HUDEP-2 (cell line): Measurements from ENCODE around the gene STK31.
"Not testable (repeated sequence)": the region's sequence is repeated elsewhere in the genome, so short reads cannot be mapped to it uniquely, and the experiment has no call there.

Experiments used
- DNase-seq, 76 experiments: peaks; one replicate each; lab custom pipeline; 2025; ENCODE audit not compliant: unreplicated experiment in 76 of 76; lab: John Stamatoyannopoulos, UW

Gene STK31, protein sequence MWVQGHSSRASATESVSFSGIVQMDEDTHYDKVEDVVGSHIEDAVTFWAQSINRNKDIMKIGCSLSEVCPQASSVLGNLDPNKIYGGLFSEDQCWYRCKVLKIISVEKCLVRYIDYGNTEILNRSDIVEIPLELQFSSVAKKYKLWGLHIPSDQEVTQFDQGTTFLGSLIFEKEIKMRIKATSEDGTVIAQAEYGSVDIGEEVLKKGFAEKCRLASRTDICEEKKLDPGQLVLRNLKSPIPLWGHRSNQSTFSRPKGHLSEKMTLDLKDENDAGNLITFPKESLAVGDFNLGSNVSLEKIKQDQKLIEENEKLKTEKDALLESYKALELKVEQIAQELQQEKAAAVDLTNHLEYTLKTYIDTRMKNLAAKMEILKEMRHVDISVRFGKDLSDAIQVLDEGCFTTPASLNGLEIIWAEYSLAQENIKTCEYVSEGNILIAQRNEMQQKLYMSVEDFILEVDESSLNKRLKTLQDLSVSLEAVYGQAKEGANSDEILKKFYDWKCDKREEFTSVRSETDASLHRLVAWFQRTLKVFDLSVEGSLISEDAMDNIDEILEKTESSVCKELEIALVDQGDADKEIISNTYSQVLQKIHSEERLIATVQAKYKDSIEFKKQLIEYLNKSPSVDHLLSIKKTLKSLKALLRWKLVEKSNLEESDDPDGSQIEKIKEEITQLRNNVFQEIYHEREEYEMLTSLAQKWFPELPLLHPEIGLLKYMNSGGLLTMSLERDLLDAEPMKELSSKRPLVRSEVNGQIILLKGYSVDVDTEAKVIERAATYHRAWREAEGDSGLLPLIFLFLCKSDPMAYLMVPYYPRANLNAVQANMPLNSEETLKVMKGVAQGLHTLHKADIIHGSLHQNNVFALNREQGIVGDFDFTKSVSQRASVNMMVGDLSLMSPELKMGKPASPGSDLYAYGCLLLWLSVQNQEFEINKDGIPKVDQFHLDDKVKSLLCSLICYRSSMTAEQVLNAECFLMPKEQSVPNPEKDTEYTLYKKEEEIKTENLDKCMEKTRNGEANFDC

DNA sequence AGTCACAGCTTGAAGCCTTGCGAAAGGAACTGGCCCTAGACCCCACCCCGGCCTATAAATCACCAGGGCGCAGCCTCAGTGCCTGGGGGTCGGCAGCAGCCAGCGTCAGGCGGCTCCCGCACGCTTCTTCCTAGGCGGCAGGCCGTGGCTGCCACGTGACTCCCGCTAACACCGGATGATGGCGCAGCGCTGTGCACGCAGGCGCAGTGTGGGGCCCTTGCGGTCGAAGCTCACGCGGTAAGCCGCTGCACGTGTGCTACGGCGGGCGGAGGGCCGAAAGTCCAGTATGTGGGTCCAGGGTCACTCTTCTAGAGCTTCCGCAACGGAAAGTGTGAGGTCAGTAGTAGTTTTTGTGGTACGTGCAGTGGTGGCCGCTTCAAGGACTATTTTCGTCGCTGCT lies at the start of gene STK31:
TSS of gene STK31 (plus strand) at position 220 of the 400 bp plus-strand sequence. CDS start at position 287, 67 bp downstream.
- no peak for DNase-seq

DNA sequence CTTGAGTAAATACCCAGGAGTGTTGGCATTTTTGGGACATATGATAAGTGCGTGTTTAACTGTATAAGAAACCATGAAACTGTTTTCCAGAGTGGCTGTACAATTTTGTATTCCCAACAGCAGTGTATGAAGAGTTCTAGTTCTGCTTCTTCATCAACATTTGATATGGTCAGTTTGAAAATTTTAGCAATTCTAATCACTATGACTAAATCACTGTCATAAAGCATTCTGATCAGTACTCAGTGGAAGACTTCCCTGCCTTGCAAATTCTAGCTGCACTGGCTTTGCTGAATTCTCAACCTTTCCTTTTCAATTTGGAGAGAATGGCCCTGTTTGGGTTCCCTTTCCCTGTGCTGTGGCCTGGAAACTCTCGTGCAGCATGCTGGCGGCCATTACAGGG lies 48.6 kb upstream of the STK31 start:
- DNase-seq: no peak

DNA sequence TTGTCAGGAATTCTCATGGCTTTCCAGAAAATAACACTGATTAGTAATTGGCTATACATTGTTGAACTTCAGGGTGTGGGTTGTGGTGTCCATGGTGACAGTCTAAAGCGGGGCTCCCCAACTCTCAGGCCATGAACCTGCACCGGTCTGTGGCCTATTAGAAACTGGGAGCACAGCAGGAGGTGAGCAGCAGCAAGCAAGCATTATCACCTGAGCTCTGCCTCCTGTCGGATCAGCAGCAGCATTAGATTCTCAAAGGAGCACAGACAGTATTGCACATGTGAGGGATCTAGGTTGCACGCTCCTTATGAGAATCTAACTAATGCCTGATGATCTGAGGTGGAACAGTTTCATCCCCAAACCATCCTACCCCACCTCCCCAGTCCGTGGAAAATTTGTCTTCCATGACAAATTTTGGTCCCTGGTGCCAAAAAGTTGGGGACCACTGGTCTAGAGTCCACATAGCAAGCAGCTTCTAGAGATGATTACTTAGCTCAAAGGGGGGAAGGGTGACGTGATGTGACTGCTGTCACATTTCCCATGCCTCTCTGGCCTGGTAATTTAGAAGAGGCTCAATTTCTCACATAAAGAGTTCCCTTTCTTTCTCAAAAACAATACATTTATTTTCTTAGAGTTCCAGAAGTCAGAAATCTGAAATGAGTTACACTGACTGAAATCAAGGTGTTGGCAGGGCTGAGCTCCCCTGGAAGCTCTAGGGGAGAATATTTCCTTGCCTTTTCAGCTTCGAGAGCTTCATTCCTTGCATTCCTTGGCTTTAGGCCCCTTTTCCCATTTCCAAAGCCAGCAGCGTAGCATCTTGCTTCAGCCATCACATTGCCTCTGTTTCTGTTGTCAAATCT lies 47.7 kb upstream of the STK31 start:
- DNase-seq: no peak

DNA sequence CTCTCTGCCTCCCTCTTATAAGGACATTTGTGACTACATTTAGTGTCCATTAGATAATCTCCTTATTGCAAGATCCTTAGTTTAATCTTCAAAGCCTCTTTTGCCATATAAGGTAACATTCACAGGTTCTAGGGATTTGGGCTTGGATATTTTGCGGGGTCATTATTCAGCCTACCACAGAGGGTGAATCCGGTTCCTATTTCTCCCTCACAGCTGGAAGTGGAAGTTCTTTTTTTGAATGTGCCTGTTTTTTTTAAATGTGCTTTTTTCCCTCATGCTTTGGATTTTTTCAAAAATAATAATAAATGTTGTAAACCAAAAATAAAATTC lies 47.1 kb upstream of the STK31 start:
- DNase-seq: no peak

DNA sequence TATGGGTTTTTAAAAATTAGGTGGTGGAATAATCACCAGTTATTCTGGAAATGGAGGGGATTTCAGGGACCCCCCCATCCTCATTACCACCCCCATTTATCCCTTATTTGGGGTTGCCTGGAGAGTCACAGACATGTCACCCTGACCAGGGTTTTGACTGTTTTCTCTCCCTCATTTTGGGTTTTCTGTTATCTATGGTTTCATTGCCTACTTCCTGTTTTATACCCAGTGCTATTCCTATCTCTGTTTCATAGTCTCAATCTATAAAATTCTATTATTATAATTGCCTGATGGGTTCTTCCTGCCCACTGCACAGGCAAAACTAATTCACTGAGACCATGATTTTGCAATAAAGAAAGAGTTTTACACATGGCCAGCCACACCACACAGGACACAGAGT lies 45.9 kb upstream of the STK31 start:
- no peak for DNase-seq

GRCh38 chr7:23672033-23672432 lies 38.0 kb upstream of the STK31 start:
- DNase-seq: no peak

- DNase-seq: peak in 74 of 76 experiments; percentile 11 to 93 (median 73)
These were observed 30.1 kb upstream of the STK31 start, which contains the start of gene FAM221A for GRCh38 chr7:23679898-23680413. Gene FAM221A (plus strand): TSS chr7:23680199. CDS start chr7:23680219, 20 bp downstream.

DNA sequence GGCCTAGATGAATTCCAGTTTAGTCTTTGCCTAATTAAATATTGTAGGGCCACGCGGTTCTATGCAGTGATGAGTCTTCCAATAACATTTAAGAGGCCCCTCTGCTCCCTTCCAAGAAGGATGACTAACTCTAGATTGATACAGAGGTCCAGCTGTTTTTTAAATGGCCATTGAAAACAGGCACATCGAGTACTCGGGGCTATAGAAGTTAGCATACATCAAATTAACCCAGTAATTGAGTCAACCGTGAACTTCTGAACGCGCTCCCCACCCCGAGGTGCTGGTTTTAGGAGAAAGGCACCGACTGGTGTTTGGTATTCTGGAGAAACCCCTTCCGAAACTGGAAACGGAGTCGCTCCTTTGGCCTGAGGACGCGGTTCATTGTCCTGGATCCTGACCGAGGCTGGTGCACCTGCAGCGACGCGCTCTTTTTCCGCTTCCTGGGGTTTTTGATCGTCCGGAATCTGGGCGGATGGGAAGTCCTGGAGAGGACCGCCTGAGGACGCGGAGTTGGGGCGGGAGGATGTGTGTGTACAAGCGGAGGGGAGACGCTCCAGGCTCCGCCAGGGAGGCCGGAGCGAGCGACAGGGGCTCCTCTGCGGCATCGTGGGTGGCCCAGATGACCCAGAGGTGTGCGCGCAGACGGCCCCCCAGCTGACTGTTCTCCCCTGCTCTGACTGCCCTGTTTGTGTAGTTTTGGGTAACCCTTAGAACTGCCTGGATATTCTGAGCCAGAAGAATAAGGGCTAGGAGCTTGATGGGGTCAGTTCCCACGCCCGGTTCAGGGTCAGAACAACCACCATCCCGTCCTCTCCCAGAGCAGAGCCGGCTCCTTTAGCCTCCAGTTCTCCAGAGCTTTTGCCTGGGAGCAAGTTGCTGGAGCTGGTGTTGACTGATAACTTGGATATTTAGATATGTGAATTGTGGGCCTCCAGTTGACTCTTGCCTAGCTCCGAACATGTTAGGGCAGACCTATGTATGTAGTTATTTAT lies 29.3 kb upstream of the STK31 start:
- peak in 20 of 76 experiments; percentile 4 to 50 (median 14) for DNase-seq

DNA sequence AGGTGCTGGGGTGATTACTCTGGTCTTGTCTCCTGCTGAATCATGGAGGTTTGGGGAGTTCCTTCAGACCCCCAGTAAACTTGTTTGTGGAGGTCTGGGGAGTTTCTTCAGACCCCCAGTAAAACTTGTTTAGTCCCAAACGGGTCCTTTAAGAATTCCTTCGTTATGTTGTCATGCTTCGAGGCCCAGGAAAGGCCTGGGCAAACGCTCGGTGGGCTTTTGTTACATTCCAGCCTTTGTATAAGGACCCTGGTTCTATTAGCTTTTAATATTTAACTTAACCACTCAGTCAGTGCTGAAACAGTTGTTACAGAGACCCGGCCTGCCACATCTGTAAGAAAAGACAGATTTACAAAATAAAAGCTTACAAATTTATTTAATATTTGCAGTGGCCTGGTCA lies 26.0 kb upstream of the STK31 start:
- not testable (repeated sequence) for DNase-seq

- DNase-seq: no peak
These were observed 24.3 kb upstream of the STK31 start for GRCh38 chr7:23685731-23686130.

DNA sequence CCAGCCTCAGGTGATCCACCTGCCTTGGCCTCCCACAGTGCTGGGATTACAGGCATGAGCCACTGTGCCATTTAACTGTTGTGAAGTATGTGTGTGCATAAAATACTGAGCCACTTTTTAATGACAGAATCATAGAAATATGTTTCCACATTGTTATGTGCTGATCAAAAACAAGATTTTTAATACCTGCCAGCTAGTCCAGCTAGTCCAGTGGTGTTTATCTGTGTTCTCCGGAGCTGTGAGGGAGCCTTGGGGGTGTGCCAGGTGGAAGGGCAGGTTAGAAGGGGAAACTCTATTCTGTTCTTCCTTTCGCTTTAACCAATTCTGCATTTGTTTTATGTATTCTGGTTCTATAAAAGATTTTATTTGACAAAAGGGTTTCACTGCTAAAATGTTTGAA lies 23.0 kb upstream of the STK31 start:
- no peak for DNase-seq

- DNase-seq: no peak
These were observed 20.9 kb upstream of the STK31 start for GRCh38 chr7:23689165-23689564.

GRCh38 chr7:23691320-23691719 lies 18.7 kb upstream of the STK31 start:
- DNase-seq: no peak

GRCh38 chr7:23693224-23693623 lies 16.8 kb upstream of the STK31 start:
- no peak for DNase-seq

- DNase-seq: peak in 65 of 76 experiments; percentile 3 to 72 (median 40)
These were observed 13.0 kb upstream of the STK31 start for GRCh38 chr7:23696916-23697441.

DNA sequence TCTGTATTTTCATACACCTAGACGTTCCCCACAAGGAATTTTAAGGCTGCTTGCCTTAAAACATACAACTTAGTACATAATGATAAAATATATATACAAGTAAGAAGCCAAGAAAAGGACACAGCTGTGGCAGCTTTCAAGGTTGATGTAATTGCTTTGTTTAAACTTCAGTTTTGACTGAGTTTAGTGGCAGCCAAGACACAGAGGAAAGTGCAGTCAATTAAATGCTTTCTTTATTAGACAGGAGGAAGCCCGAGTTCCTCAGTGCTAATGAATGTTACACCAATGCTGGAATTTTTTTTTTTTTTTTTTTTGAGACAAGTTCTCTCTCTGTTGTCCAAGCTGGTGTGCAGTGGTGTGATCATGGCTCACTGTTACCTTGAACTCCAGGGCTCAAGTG lies 11.2 kb upstream of the STK31 start:
- DNase-seq: no peak

DNA sequence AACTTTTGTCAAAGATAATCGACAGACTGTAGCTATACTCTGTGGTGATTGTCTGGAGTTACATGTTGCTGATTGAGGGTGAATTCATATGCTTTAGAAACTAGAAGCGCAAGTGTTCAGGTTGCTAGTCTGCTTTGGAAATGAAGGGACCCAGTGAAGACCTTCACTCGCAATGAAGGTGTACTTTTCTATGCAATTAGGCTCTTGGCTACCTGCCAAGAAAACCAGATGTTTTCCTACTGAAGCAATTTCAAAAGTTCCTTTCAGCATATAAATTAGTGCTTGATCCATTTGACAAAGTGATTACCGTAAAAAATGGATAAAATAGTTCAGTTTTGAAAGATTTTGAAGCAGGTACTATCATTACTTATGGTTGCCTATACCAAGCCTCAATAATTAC lies 10.0 kb upstream of the STK31 start:
- DNase-seq: no peak

DNA sequence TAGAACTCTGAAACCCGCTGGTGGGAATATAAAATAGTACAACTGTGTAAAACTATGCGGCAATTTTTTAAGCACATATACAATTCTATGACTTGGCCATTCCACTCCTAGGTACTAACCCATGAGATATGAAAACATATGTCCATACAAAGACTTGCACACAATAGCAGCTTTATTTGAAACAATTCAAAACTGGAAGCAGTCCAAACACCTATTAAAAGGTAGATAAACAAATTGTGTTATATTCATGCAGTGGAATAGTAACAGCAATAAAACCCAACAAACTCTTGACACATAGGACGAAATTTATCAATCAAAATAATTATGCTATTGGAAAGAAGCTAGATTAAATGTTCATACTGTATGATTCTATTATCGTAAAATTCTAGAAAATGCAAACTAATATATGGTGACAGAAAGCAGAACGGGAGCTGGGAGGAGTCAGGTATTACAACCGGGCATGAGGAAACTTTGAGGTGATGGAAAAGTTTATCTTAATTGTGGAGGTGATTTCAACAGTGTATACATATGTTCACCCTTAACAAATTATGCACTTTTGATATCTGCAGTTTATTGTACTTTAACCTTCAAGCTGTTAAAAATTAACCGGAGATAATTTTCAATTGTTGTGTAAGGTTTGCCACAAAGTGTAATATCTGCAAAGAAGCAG lies 803 bp upstream of the STK31 start:
- no peak for DNase-seq
